ENCODE results near the gene SHKBP1.

GRCh38 chr19:40583283-40583682 is 6.6 kb downstream of the SHKBP1 start:
- TF ChIP-seq L3MBTL2 (conservative IDR thresholded peaks at IDR 0.05): no peak
- TF ChIP-seq FOXM1 (IDR thresholded peaks at IDR 0.05; ENCODE audit: borderline replicate concordance): no peak
- no peak for TF ChIP-seq ARNT (IDR thresholded peaks at IDR 0.05)

All from HEK293T (cell line).